Neural cell (in vitro differentiated cells): ENCODE results near the gene CELSR1. TPM values are rescaled to one million over a fixed set of nuclear protein-coding genes. Genes with fewer than 3 reads are reported as not detected.

Source experiments
- H2AFZ ChIP-seq: fragments of 200-600, 300-800 bp; sonication (generic), shearing (Covaris generic); 2 replicates; pipeline ENCODE4 v1.6.0; 2014; ENCODE audit warnings: low read depth, mild to moderate bottlenecking, antibody characterized with exemption, low read length, moderate library complexity
- H3F3A ChIP-seq: fragments of 200-600 bp; shearing (Covaris generic); 2 replicates; pipeline ENCODE4 v1.6.1; 2016; ENCODE audit warnings: mild to moderate bottlenecking, moderate library complexity, mixed read lengths, antibody characterized with exemption, low read length; ENCODE audit not compliant: insufficient read depth, poor library complexity, severe bottlenecking
- H3K27ac ChIP-seq: fragments of 200-600, 300-800 bp; sonication (generic), shearing (Covaris generic); 2 replicates; pipeline ENCODE4 v1.5.1; 2014; ENCODE audit warnings: mild to moderate bottlenecking, low read length, moderate library complexity
- H3K27me3 ChIP-seq: fragments of 300-800, 200-600 bp; sonication (generic), shearing (Covaris generic); 2 replicates; pipeline ENCODE4 v1.6.0; 2014; ENCODE audit warnings: mild to moderate bottlenecking, low read depth, low read length, moderate library complexity; ENCODE audit not compliant: insufficient read depth
- H3K36me3 ChIP-seq: fragments of 300-800, 200-600 bp; sonication (generic), shearing (Covaris generic); 2 replicates; pipeline ENCODE4 v1.5.1; 2014; ENCODE audit warnings: mild to moderate bottlenecking, antibody characterized with exemption, low read length, moderate library complexity; ENCODE audit not compliant: insufficient read depth
- H3K4me2 ChIP-seq: fragments of 300-800, 200-600 bp; sonication (generic), shearing (Covaris generic); 2 replicates; pipeline ENCODE4 v1.6.0; 2014; ENCODE audit warnings: mild to moderate bottlenecking, low read length
- H3K4me3 ChIP-seq: fragments of 300-800, 200-600 bp; sonication (generic), shearing (Covaris generic); 2 replicates; pipeline ENCODE4 v1.5.1; 2014; ENCODE audit warnings: mild to moderate bottlenecking, low read length, moderate library complexity
- H3K79me2 ChIP-seq: fragments of 200-600 bp; shearing (Covaris generic); replicated peaks from 2 replicates; pipeline ENCODE4 v1.6.0; 2014; ENCODE audit warnings: mild to moderate bottlenecking, low read length, moderate library complexity; ENCODE audit not compliant: insufficient read depth
- H3K9ac ChIP-seq: fragments of 300-800, 200-600 bp; sonication (generic), shearing (Covaris generic); 2 replicates; pipeline ENCODE4 v1.6.1; 2016; ENCODE audit warnings: mild to moderate bottlenecking, low read length, mixed read lengths
- H3K9me2 ChIP-seq: fragments of 200-600 bp; shearing (Covaris generic); 2 replicates; pipeline ENCODE4 v1.6.1; 2016; ENCODE audit warnings: mild to moderate bottlenecking, low read length, mixed read lengths; ENCODE audit not compliant: insufficient read depth
- H3K9me3 ChIP-seq: fragments of 200-600, 300-800 bp; sonication (generic), shearing (Covaris generic); 2 replicates; pipeline ENCODE4 v1.6.1; 2016; ENCODE audit warnings: mild to moderate bottlenecking, mixed run types, low read length, moderate library complexity, mixed read lengths
- H4K20me1 ChIP-seq: fragments of 200-600 bp; shearing (Covaris generic); 2 replicates; pipeline ENCODE4 v1.6.1; 2016; ENCODE audit warnings: mild to moderate bottlenecking, mixed run types; ENCODE audit not compliant: insufficient read depth
- EP300 ChIP-seq: fragments of 450-650 bp; conservative IDR thresholded peaks from 2 replicates; pipeline ENCODE4 v1.6.1; 2014; ENCODE audit warnings: antibody characterized with exemption, mild to moderate bottlenecking, moderate library complexity; ENCODE audit not compliant: poor library complexity, severe bottlenecking
- EZH2 ChIP-seq: fragments of 200-600, 300-800 bp; shearing (Covaris generic), sonication (generic); IDR thresholded peaks from 2 replicates; pipeline ENCODE4 v1.6.1; 2014; ENCODE audit warnings: antibody characterized with exemption, low read length, borderline replicate concordance, mild to moderate bottlenecking; ENCODE audit not compliant: insufficient read depth, poor library complexity, severe bottlenecking
- MXI1 ChIP-seq: fragments of 450-650 bp; conservative IDR thresholded peaks from 2 replicates; pipeline ENCODE4 v1.6.1; 2014; ENCODE audit warnings: antibody characterized with exemption, mild to moderate bottlenecking; ENCODE audit not compliant: poor library complexity, severe bottlenecking
- POLR2AphosphoS5 ChIP-seq: IDR thresholded peaks from 2 replicates; pipeline ENCODE4 v1.6.1; 2012
- RAD21 ChIP-seq: fragments of 450-650 bp; conservative IDR thresholded peaks from 2 replicates; pipeline ENCODE4 v1.6.1; 2014; ENCODE audit warnings: antibody characterized with exemption, mild to moderate bottlenecking, moderate library complexity
- SMC3 ChIP-seq: fragments of 450-650 bp; conservative IDR thresholded peaks from 2 replicates; pipeline ENCODE4 v1.6.1; 2014; ENCODE audit warnings: antibody characterized with exemption, mild to moderate bottlenecking, moderate library complexity; ENCODE audit not compliant: poor library complexity
- TAF1 ChIP-seq: IDR thresholded peaks from 2 replicates; pipeline ENCODE4 v1.6.1; 2012; ENCODE audit warnings: low read depth
- polyA plus RNA-seq: library from polyadenylated mRNA; depleted of rRNA; stranded (reverse); fragments of >200 nt; gene quantifications from 2 replicates; pipeline ENCODE4 v1.2.3, GENCODE V29; 2014
- TF ChIP-seq, protein P1 (sequence below): fragments of 450-650 bp; IDR thresholded peaks from 2 replicates; pipeline ENCODE4 v1.5.1; 2014; ENCODE audit warnings: antibody characterized with exemption, mild to moderate bottlenecking, moderate library complexity; ENCODE audit not compliant: poor library complexity, severe bottlenecking
- TF ChIP-seq, protein P2 (sequence below): IDR thresholded peaks from 2 replicates; pipeline ENCODE4 v1.6.1; 2012; ENCODE audit warnings: borderline replicate concordance

The CELSR1 gene
- polyA plus RNA-seq, 1 donor from 2014 or later, result 0.14 TPM

DNA sequence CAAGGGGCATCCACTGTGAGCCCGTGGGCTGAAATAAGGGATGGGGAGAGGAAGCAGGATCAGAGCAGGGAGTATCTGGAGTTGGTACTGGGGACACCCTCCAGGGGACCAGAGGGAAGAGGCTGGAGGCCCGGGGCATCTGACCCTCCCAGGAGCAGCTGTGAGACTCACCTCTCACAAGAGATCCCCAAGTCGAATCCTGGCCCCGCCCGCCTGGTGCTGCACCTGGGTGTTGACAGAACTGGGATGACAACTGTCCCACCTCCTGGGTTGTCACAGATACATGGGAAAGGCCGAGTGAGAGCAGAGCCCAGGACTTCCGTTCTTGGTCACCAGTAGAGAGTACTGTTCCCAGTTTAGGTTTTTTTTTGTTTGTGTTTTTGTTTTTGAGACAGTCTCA is 78.9 kb downstream of the CELSR1 start:
- Histone ChIP-seq H3K4me2 (no peak overlapping the region), H3K9me2 (no peaks in the 10 kb centered on the region), H4K20me1 (no peaks in the 10 kb centered on the region), H3K27me3 (no peaks in the 10 kb centered on the region), H3K79me2 (no peaks in the 10 kb centered on the region), H3K9ac (no peak overlapping the region), H3K4me3 (no peak overlapping the region), H2AFZ (no peak overlapping the region), H3K36me3 (no peaks in the 10 kb centered on the region), H3K27ac (no peak overlapping the region), H3F3A (no peaks in the 10 kb centered on the region), H3K9me3 (no peaks in the 10 kb centered on the region)
- TF ChIP-seq MXI1, result no peak
- no peak for TF ChIP-seq RAD21
- no peak for TF ChIP-seq EZH2
- no peak for TF ChIP-seq SMC3
- TF ChIP-seq POLR2AphosphoS5, result no peak
- TF ChIP-seq, protein P1, sequence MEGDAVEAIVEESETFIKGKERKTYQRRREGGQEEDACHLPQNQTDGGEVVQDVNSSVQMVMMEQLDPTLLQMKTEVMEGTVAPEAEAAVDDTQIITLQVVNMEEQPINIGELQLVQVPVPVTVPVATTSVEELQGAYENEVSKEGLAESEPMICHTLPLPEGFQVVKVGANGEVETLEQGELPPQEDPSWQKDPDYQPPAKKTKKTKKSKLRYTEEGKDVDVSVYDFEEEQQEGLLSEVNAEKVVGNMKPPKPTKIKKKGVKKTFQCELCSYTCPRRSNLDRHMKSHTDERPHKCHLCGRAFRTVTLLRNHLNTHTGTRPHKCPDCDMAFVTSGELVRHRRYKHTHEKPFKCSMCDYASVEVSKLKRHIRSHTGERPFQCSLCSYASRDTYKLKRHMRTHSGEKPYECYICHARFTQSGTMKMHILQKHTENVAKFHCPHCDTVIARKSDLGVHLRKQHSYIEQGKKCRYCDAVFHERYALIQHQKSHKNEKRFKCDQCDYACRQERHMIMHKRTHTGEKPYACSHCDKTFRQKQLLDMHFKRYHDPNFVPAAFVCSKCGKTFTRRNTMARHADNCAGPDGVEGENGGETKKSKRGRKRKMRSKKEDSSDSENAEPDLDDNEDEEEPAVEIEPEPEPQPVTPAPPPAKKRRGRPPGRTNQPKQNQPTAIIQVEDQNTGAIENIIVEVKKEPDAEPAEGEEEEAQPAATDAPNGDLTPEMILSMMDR, result no peak
- TF ChIP-seq TAF1, result no peak
- TF ChIP-seq, protein P2, sequence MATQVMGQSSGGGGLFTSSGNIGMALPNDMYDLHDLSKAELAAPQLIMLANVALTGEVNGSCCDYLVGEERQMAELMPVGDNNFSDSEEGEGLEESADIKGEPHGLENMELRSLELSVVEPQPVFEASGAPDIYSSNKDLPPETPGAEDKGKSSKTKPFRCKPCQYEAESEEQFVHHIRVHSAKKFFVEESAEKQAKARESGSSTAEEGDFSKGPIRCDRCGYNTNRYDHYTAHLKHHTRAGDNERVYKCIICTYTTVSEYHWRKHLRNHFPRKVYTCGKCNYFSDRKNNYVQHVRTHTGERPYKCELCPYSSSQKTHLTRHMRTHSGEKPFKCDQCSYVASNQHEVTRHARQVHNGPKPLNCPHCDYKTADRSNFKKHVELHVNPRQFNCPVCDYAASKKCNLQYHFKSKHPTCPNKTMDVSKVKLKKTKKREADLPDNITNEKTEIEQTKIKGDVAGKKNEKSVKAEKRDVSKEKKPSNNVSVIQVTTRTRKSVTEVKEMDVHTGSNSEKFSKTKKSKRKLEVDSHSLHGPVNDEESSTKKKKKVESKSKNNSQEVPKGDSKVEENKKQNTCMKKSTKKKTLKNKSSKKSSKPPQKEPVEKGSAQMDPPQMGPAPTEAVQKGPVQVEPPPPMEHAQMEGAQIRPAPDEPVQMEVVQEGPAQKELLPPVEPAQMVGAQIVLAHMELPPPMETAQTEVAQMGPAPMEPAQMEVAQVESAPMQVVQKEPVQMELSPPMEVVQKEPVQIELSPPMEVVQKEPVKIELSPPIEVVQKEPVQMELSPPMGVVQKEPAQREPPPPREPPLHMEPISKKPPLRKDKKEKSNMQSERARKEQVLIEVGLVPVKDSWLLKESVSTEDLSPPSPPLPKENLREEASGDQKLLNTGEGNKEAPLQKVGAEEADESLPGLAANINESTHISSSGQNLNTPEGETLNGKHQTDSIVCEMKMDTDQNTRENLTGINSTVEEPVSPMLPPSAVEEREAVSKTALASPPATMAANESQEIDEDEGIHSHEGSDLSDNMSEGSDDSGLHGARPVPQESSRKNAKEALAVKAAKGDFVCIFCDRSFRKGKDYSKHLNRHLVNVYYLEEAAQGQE, result no peak
- TF ChIP-seq EP300, result no peak

DNA sequence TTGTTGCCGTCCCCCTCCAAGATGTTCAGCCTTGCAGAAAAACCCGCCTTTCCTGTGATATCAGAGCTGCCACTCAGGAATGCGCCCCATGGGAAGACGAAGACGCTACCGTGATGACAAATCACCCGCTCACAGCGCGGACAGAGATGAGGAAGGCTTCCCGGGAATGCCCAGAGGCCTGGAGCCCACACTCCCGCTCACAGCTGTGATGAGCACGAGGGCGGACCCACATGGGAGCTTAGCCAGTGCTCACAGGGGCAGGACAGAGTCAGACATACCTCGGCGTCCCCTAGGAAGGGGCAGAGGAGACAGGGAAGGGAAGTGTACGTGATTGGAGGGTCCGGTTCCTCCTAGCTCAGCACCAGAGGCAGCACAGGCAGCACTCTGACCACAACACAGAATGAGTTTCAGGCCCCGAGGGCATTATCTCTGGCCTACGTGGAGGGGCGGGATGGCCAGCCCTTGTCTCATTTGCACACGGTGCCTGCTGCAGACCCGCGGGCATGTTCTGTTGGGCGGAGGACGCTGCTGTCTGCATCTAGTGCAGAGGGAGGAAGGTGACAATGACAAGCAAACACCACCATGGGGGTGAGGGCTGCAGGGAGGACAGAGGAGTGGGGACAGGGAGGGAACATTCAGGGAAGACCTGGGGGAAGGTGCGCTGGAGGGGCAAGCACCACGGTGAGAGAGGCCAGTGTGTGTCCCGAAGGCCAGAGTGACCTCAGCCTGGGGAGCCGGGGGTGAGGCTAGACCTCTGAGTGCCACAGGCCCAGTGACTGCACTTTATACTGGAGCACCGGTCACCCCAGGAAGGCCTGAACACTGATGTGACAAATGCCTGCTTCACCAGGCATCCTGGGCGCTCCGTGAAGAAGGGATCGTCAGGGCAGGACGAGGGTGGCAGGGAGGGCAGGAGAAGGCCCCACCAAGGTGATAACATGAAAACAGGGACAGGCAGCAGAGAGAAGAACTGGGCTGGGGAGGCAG is 79.6 kb downstream of the CELSR1 start:
- no peak for TF ChIP-seq TAF1
- TF ChIP-seq, protein P1, result no peak
- no peak for TF ChIP-seq POLR2AphosphoS5
- H3K9me2 ChIP-seq, result no peaks in the 10 kb centered on the region
- no peak overlapping the region for H3K9ac ChIP-seq
- no peak overlapping the region for H3K4me2 ChIP-seq
- H3K27me3 ChIP-seq, result no peaks in the 10 kb centered on the region
- H3K36me3 ChIP-seq, result no peaks in the 10 kb centered on the region
- H3K79me2 ChIP-seq, result no peaks in the 10 kb centered on the region
- no peak overlapping the region for H2AFZ ChIP-seq
- no peak overlapping the region for H3K27ac ChIP-seq
- H3K9me3 ChIP-seq, result no peaks in the 10 kb centered on the region
- H4K20me1 ChIP-seq, result no peaks in the 10 kb centered on the region
- H3F3A ChIP-seq, result no peaks in the 10 kb centered on the region
- H3K4me3 ChIP-seq, result no peak overlapping the region
